MG63 (cell line): ENCODE measurements around the gene OPHN1. TPM values are rescaled to one million over a fixed set of nuclear protein-coding genes. Genes with fewer than 3 reads are reported as not detected.
"Not testable (repeated sequence)": the region's sequence is repeated elsewhere in the genome, so short reads cannot be mapped to it uniquely, and the experiment has no call there.

Experiments used
- DNase-seq: peaks from one replicate; pipeline ENCODE4 v3.0.0-alpha.2; 2020
- H3K27me3 ChIP-seq: fragments of 250-450 bp; sonication (Bioruptor Pico); 2 replicates; pipeline ENCODE4 v1.5.1; 2020; ENCODE audit warnings: mild to moderate bottlenecking, moderate library complexity
- H3K36me3 ChIP-seq: fragments of 250-450 bp; sonication (Bioruptor Pico); 2 replicates; pipeline ENCODE4 v1.5.1; 2020; ENCODE audit warnings: mild to moderate bottlenecking, moderate library complexity
- H3K4me3 ChIP-seq: fragments of 250-450 bp; sonication (Bioruptor Pico); 2 replicates; pipeline ENCODE4 v1.5.1; 2020; ENCODE audit warnings: mild to moderate bottlenecking, moderate library complexity
- H3K9me3 ChIP-seq: fragments of 250-450 bp; sonication (Bioruptor Pico); 2 replicates; pipeline ENCODE4 v1.5.1; 2020; ENCODE audit warnings: mild to moderate bottlenecking, moderate library complexity
- total RNA-seq: library from RNA; depleted of rRNA; stranded (reverse); fragments of >200 nt; shearing (Covaris generic); gene quantifications from 2 replicates; pipeline ENCODE4 v1.2.3, GENCODE V29; 2014; ENCODE audit warnings: low replicate concordance

Gene OPHN1
- total RNA-seq, 1 experiment from 2014 or later = 2.4 TPM

- no peaks in the 10 kb centered on the region for H3K9me3 ChIP-seq
- H3K36me3 ChIP-seq = no peaks in the 10 kb centered on the region
- no peak for DNase-seq
- no peaks in the 10 kb centered on the region for H3K27me3 ChIP-seq
- H3K4me3 ChIP-seq = no peak overlapping the region
Observed at GRCh38 chrX:68398291-68398690, 35.0 kb downstream of the OPHN1 start.

GRCh38 chrX:68396953-68397352 lies 36.3 kb downstream of the OPHN1 start:
- no peak for DNase-seq
- no peaks in the 10 kb centered on the region for H3K9me3 ChIP-seq
- H3K27me3 ChIP-seq = no peaks in the 10 kb centered on the region
- no peak overlapping the region for H3K4me3 ChIP-seq
- H3K36me3 ChIP-seq = no peaks in the 10 kb centered on the region

GRCh38 chrX:68389419-68389960 lies 43.8 kb downstream of the OPHN1 start:
- H3K27me3 ChIP-seq, H3K9me3 ChIP-seq, DNase-seq, H3K36me3 ChIP-seq, H3K4me3 ChIP-seq: not testable (repeated sequence)

- no peaks in the 10 kb centered on the region for H3K36me3 ChIP-seq
- H3K9me3 ChIP-seq = no peaks in the 10 kb centered on the region
- no peak for DNase-seq
- H3K4me3 ChIP-seq = no peak overlapping the region
- H3K27me3 ChIP-seq = no peaks in the 10 kb centered on the region
Observed at GRCh38 chrX:68387776-68388175, 45.5 kb downstream of the OPHN1 start.

- no peak for DNase-seq
- Histone ChIP-seq H3K9me3 (no peaks in the 10 kb centered on the region), H3K27me3 (no peaks in the 10 kb centered on the region), H3K36me3 (no peaks in the 10 kb centered on the region), H3K4me3 (no peak overlapping the region)
Observed at GRCh38 chrX:68383540-68383939, 49.8 kb downstream of the OPHN1 start.

- not testable (repeated sequence) for H3K4me3 ChIP-seq, H3K9me3 ChIP-seq, H3K27me3 ChIP-seq, H3K36me3 ChIP-seq, DNase-seq
Observed at GRCh38 chrX:68377579-68377978, 55.7 kb downstream of the OPHN1 start.

- H3K27me3 ChIP-seq = no peaks in the 10 kb centered on the region
- no peak for DNase-seq
- H3K9me3 ChIP-seq = no peaks in the 10 kb centered on the region
- no peak overlapping the region for H3K4me3 ChIP-seq
- H3K36me3 ChIP-seq = no peaks in the 10 kb centered on the region
Observed at GRCh38 chrX:68376373-68376772, 56.9 kb downstream of the OPHN1 start.

GRCh38 chrX:68375803-68376202 lies 57.5 kb downstream of the OPHN1 start:
- Histone ChIP-seq H3K9me3 (no peaks in the 10 kb centered on the region), H3K4me3 (no peak overlapping the region), H3K36me3 (no peaks in the 10 kb centered on the region), H3K27me3 (no peaks in the 10 kb centered on the region)
- DNase-seq = no peak

GRCh38 chrX:68372665-68373064 lies 60.6 kb downstream of the OPHN1 start:
- Histone ChIP-seq H3K27me3 (no peaks in the 10 kb centered on the region), H3K4me3 (no peak overlapping the region), H3K9me3 (no peaks in the 10 kb centered on the region), H3K36me3 (no peaks in the 10 kb centered on the region)
- no peak for DNase-seq

- Histone ChIP-seq H3K36me3 (no peaks in the 10 kb centered on the region), H3K4me3 (no peak overlapping the region), H3K27me3 (no peaks in the 10 kb centered on the region), H3K9me3 (no peaks in the 10 kb centered on the region)
- DNase-seq = no peak
Observed at GRCh38 chrX:68369559-68369958, 63.7 kb downstream of the OPHN1 start.

GRCh38 chrX:68365341-68365740 lies 68.0 kb downstream of the OPHN1 start:
- DNase-seq = no peak
- H3K36me3 ChIP-seq = no peaks in the 10 kb centered on the region

GRCh38 chrX:68363984-68364383 lies 69.3 kb downstream of the OPHN1 start:
- H3K9me3 ChIP-seq = no peaks in the 10 kb centered on the region
- no peak overlapping the region for H3K4me3 ChIP-seq
- no peaks in the 10 kb centered on the region for H3K36me3 ChIP-seq
- no peak for DNase-seq
- H3K27me3 ChIP-seq = no peaks in the 10 kb centered on the region

More at GRCh38 chrX:68365341-68365740, 68.0 kb downstream of the OPHN1 start:
- H3K9me3 ChIP-seq = no peaks in the 10 kb centered on the region
- H3K27me3 ChIP-seq = no peaks in the 10 kb centered on the region
- H3K4me3 ChIP-seq = no peak overlapping the region

GRCh38 chrX:68358679-68359078 lies 74.6 kb downstream of the OPHN1 start:
- no peak for DNase-seq
- H3K9me3 ChIP-seq = no peaks in the 10 kb centered on the region
- no peak overlapping the region for H3K4me3 ChIP-seq
- H3K36me3 ChIP-seq = no peaks in the 10 kb centered on the region
- no peaks in the 10 kb centered on the region for H3K27me3 ChIP-seq

GRCh38 chrX:68355629-68355920 lies 77.7 kb downstream of the OPHN1 start:
- Histone ChIP-seq H3K27me3 (no peaks in the 10 kb centered on the region), H3K9me3 (no peaks in the 10 kb centered on the region), H3K36me3 (no peaks in the 10 kb centered on the region), H3K4me3 (no peak overlapping the region)
- DNase-seq = no peak

- H3K27me3 ChIP-seq = no peaks in the 10 kb centered on the region
- no peak overlapping the region for H3K4me3 ChIP-seq
- no peaks in the 10 kb centered on the region for H3K36me3 ChIP-seq
- H3K9me3 ChIP-seq = no peaks in the 10 kb centered on the region
- DNase-seq = no peak
Observed at GRCh38 chrX:68354879-68355628, 78.2 kb downstream of the OPHN1 start.

GRCh38 chrX:68345025-68345424 lies 88.3 kb downstream of the OPHN1 start:
- Histone ChIP-seq H3K27me3 (no peaks in the 10 kb centered on the region), H3K4me3 (no peak overlapping the region), H3K9me3 (no peaks in the 10 kb centered on the region), H3K36me3 (no peaks in the 10 kb centered on the region)
- no peak for DNase-seq

- DNase-seq = no peak
- Histone ChIP-seq H3K36me3 (no peaks in the 10 kb centered on the region), H3K27me3 (no peaks in the 10 kb centered on the region), H3K4me3 (no peak overlapping the region), H3K9me3 (no peaks in the 10 kb centered on the region)
Observed at GRCh38 chrX:68343551-68343950, 89.7 kb downstream of the OPHN1 start.

GRCh38 chrX:68332201-68332731 lies 101.0 kb downstream of the OPHN1 start:
- H3K27me3 ChIP-seq = no peaks in the 10 kb centered on the region
- DNase-seq = peak; percentile 17
- H3K36me3 ChIP-seq = no peaks in the 10 kb centered on the region
- H3K4me3 ChIP-seq = no peak overlapping the region
- H3K9me3 ChIP-seq = no peaks in the 10 kb centered on the region
